Measurements from ENCODE around the gene PCGF5.

GRCh38 chr10:91311601-91312381 is 91.3 kb downstream of the PCGF5 start:
- TF ChIP-seq CTCF (conservative IDR thresholded peaks at IDR 0.05; ENCODE audit: low read length) (no peak), EZH2phosphoT487 (IDR thresholded peaks at IDR 0.05; ENCODE audit: borderline replicate concordance) (no peak)
